ENCODE data around the gene POU3F2.

DNA sequence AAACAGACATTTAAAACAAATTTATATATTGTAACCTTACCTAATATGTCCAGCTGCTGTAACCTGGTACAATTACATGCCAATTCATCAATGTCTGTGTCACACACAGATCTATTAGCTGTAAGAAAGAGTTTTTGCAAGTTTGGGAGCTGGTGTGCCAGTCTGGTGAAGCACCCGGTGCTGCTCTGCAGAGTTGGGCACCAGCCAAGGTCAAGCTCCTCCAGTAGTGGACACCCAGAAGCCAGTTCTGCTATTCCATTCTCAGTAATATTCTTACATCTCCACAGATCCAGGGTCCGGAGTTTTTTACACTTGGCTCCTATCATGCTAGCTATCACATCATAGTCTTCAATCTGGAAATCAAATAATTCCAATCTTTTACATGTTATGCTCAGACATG lies 41.0 kb downstream of the POU3F2 start:
- no peak for TF ChIP-seq CTCF (conservative IDR thresholded peaks at IDR 0.05 in 1 of 2, IDR thresholded peaks at IDR 0.05 in 1 of 2; ENCODE audit: low read depth in 1 of 2, low read length in 2 of 2)
- no peak for TF ChIP-seq EZH2 (IDR thresholded peaks at IDR 0.05; ENCODE audit: low read length, missing control alignments)

Measured in fibroblast of lung (primary cell).